ENCODE results near the gene PCDHGB7.
"Not testable (repeated sequence)": the region's sequence is repeated elsewhere in the genome, so short reads cannot be mapped to it uniquely, and the experiment has no call there.

The PCDHGB7 gene

GRCh38 chr5:141389153-141390042 lies 28.1 kb upstream of the PCDHGB7 start:
- TF ChIP-seq, protein P1, sequence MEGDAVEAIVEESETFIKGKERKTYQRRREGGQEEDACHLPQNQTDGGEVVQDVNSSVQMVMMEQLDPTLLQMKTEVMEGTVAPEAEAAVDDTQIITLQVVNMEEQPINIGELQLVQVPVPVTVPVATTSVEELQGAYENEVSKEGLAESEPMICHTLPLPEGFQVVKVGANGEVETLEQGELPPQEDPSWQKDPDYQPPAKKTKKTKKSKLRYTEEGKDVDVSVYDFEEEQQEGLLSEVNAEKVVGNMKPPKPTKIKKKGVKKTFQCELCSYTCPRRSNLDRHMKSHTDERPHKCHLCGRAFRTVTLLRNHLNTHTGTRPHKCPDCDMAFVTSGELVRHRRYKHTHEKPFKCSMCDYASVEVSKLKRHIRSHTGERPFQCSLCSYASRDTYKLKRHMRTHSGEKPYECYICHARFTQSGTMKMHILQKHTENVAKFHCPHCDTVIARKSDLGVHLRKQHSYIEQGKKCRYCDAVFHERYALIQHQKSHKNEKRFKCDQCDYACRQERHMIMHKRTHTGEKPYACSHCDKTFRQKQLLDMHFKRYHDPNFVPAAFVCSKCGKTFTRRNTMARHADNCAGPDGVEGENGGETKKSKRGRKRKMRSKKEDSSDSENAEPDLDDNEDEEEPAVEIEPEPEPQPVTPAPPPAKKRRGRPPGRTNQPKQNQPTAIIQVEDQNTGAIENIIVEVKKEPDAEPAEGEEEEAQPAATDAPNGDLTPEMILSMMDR (IDR thresholded peaks at IDR 0.05; ENCODE audit: control insufficient read depth, extremely low read depth, insufficient read depth) = no peak
- no peak for DNase-seq (ENCODE audit: low read depth)
- no peak overlapping the region for H3K4me3 ChIP-seq (ENCODE audit: low read depth, low read length)

- no peak for DNase-seq (ENCODE audit: low read depth)
- H3K4me3 ChIP-seq (ENCODE audit: low read depth, low read length) = peak within 1 kb of the TSS; percentile 46
- TF ChIP-seq, protein P1 (IDR thresholded peaks at IDR 0.05; ENCODE audit: control insufficient read depth, extremely low read depth, insufficient read depth) = peak; percentile 38
Observed at GRCh38 chr5:141392429-141393198, 24.9 kb upstream of the PCDHGB7 start, which contains the start of gene PCDHGA8. Gene PCDHGA8, plus strand, starts transcription at chr5:141392633. Its CDS starts 181 bp downstream, at chr5:141392814.

DNA sequence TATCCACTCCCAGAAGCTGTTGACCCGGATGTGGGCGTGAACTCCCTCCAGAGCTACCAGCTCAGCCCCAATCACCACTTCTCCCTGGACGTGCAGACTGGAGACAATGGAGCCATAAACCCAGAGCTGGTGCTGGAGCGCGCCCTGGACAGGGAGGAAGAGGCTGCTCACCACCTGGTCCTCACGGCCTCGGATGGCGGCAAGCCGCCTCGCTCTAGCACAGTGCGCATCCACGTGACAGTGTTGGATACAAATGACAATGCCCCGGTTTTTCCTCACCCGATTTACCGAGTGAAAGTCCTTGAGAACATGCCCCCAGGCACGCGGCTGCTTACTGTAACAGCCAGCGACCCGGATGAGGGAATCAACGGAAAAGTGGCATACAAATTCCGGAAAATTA lies 24.2 kb upstream of the PCDHGB7 start:
- no peak overlapping the region for H3K4me3 ChIP-seq (ENCODE audit: low read depth, low read length)
- DNase-seq (ENCODE audit: low read depth) = no peak
- TF ChIP-seq, protein P1 (IDR thresholded peaks at IDR 0.05; ENCODE audit: control insufficient read depth, extremely low read depth, insufficient read depth) = no peak

DNA sequence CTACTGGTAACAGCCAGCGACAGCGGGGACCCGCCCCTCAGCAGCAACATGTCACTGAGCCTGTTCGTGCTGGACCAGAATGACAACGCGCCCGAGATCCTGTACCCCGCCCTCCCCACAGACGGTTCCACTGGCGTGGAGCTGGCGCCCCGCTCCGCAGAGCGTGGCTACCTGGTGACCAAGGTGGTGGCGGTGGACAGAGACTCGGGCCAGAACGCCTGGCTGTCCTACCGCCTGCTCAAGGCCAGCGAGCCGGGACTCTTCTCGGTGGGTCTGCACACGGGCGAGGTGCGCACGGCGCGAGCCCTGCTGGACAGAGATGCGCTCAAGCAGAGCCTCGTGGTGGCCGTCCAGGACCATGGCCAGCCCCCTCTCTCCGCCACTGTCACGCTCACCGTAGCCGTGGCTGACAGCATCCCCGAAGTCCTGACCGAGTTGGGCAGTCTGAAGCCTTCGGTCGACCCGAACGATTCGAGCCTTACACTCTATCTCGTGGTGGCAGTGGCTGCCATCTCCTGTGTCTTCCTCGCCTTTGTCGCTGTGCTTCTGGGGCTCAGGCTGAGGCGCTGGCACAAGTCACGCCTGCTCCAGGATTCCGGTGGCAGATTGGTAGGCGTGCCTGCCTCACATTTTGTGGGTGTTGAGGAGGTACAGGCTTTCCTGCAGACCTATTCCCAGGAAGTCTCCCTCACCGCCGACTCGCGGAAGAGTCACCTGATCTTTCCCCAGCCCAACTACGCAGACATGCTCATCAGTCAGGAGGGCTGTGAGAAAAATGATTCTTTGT lies 22.9 kb upstream of the PCDHGB7 start:
- not testable (repeated sequence) for H3K4me3 ChIP-seq (ENCODE audit: low read depth, low read length); DNase-seq (ENCODE audit: low read depth)

- TF ChIP-seq, protein P1 (IDR thresholded peaks at IDR 0.05; ENCODE audit: control insufficient read depth, extremely low read depth, insufficient read depth) = peak; percentile 72
- H3K4me3 ChIP-seq (ENCODE audit: low read depth, low read length) = peak within 1 kb of the TSS; percentile 51
- not testable (repeated sequence) for DNase-seq (ENCODE audit: low read depth)
Observed at GRCh38 chr5:141397756-141398551, 19.5 kb upstream of the PCDHGB7 start, which contains the start of gene PCDHGB5. Gene PCDHGB5, plus strand, starts transcription at chr5:141397947. Its CDS starts 181 bp downstream, at chr5:141398128.

DNA sequence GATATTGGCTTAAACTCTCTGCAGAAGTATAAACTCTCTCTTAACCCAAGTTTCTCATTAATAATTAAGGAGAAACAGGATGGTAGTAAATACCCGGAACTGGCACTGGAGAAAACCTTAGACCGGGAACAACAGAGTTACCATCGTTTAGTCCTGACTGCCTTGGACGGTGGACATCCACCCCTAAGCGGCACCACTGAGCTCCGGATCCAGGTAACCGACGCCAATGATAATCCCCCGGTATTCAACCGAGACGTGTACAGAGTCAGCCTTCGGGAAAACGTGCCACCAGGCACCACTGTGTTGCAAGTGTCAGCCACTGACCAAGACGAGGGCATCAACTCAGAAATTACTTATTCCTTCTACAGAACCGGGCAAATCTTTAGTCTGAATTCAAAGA lies 18.9 kb upstream of the PCDHGB7 start:
- H3K4me3 ChIP-seq (ENCODE audit: low read depth, low read length) = no peak overlapping the region
- no peak for DNase-seq (ENCODE audit: low read depth)
- TF ChIP-seq, protein P1 (IDR thresholded peaks at IDR 0.05; ENCODE audit: control insufficient read depth, extremely low read depth, insufficient read depth) = no peak

Data from LNCaP clone FGC (cell line).